ENCODE data around the gene ITGA2B. TPM values are rescaled to one million over a fixed set of nuclear protein-coding genes. Genes with fewer than 3 reads are reported as not detected.

ITGA2B gene
- total and polyA plus RNA-seq, 2 of the 8 experiments (the other 6 are each of a cell fraction or from before 2014, with no cell fraction given) = 6.9 to 12.3 TPM

DNA sequence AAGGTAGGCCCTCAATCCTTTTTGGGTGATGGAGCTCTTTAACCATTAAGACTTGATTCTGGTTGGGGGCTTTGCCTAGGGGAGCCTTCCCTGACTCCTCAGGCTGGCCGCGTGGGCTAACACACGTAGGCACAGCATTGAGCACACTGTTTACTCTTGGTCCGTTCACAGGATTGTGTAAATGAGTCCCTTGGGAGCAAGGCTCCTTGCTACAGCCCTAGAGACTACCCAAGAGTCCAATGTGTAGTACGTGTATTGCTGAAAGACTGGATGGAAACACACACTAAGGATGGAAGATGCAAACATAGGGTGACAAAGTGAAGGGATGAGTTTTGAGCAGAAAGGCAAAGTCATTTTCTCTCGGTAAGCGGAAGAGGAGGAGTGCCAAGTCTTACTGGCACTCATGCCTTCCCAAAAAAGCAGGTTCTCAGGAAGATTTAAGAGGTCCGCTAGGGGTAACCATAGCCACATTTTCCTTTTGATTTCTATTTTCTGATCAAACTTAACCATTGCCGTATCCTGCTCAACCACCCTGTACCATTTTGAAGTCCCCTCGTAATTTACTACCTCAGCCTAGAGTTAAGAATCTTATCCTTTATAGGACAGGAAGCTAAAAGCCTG, 911 bp upstream of the ITGA2B start:
- Histone ChIP-seq H3K4ac (replicated peaks; ENCODE audit: insufficient read length, low read depth, low read length) (no peak overlapping the region), H2AFZ (ENCODE audit: low read length) (no peak overlapping the region), H3K36me3 (ENCODE audit: control insufficient read depth in 2 of 4, insufficient read depth in 4 of 4, low read length in 3 of 4) (no peaks in the 10 kb centered on the region), H3K4me3 (ENCODE audit: extremely low read depth in 1 of 4, insufficient read depth in 2 of 4, low read depth in 3 of 4, low read length in 4 of 4) (no peak overlapping the region), H3K56ac (replicated peaks; ENCODE audit: insufficient read length, low read depth, low read length) (no peak overlapping the region), H3K9ac (replicated peaks in 1 of 4; ENCODE audit: extremely low read depth in 1 of 4, low read depth in 3 of 4, low read length in 3 of 4) (no peak overlapping the region), H3K23me2 (ENCODE audit: low read depth, low read length) (peaks cover 5% of the 10 kb centered on the region; the same call in 1 of the 2 replicates), H2AK5ac (ENCODE audit: low read depth, low read length) (no peak overlapping the region), H3K4me1 (replicated peaks in 1 of 4; ENCODE audit: control insufficient read depth in 3 of 4, insufficient read depth in 4 of 4, low read length in 3 of 4) (peaks cover 0 to 6% (median 2%) of the 10 kb centered on the region in 4 experiments; a peak in 4 of 7 replicates), H2BK5ac (ENCODE audit: low read depth, low read length) (no peak overlapping the region), H3K14ac (ENCODE audit: insufficient read length) (no peak overlapping the region), H4K91ac (replicated peaks; ENCODE audit: insufficient read length, low read length) (no peak overlapping the region), H4K20me1 (replicated peaks in 1 of 2; ENCODE audit: control insufficient read depth in 1 of 2, insufficient read depth in 2 of 2, low read length in 2 of 2) (no peaks in the 10 kb centered on the region), H4K8ac (ENCODE audit: extremely low read depth, insufficient read depth, low read length) (no peak overlapping the region), H3K4me2 (ENCODE audit: insufficient read depth in 1 of 2, low read depth in 2 of 2, low read length in 2 of 2) (no peak overlapping the region), H3K79me1 (ENCODE audit: low read depth, low read length) (no peaks in the 10 kb centered on the region), H3K79me2 (ENCODE audit: control insufficient read depth in 1 of 2, insufficient read depth in 2 of 2, low read length in 2 of 2) (no peaks in the 10 kb centered on the region), H4K5ac (ENCODE audit: insufficient read length, low read depth, low read length) (no peak overlapping the region), H3K18ac (ENCODE audit: extremely low read depth, low read length) (no peak overlapping the region), H3K27me3 (replicated peaks in 1 of 4; ENCODE audit: control insufficient read depth in 3 of 4, extremely low read depth in 1 of 4, insufficient read depth in 3 of 4, low read length in 3 of 4) (peaks cover 0 to 12% (median 9%) of the 10 kb centered on the region in 4 experiments; a peak in 5 of 7 replicates), H2BK20ac (ENCODE audit: low read length) (no peak overlapping the region), H2BK120ac (replicated peaks; ENCODE audit: low read depth, low read length) (no peak overlapping the region), H3K23ac (ENCODE audit: insufficient read length) (no peak overlapping the region), H3K27ac (ENCODE audit: low read depth, low read length) (no peak overlapping the region), H2BK12ac (ENCODE audit: low read depth, low read length) (no peak overlapping the region), H3K9me3 (ENCODE audit: insufficient read depth in 2 of 2, low read depth in 1 of 2, low read length in 1 of 2) (no peaks in the 10 kb centered on the region), H2BK15ac (ENCODE audit: low read length) (no peak overlapping the region)
- 87% methylated on average over 10 of the region's 10 CpGs; no CpG with 5 or more reads in 1 of the 2 experiments for WGBS, 2 experiments (ENCODE audit: extremely low coverage in 1 of 2, insufficient coverage in 1 of 2, insufficient read length in 1 of 2, insufficient replicate concordance in 2 of 2, low coverage in 1 of 2, low lambda C conversion rate in 2 of 2, missing lambda C conversion rate in 1 of 2)
- CTCF ChIA-PET (ENCODE audit: partially characterized antibody) = interaction anchor here (1.2 to 2.1 kb wide), 3 partner anchors 10 to 133 kb away, joined by 4 to 9 read pairs (median 8); no protein-coding TSS in a partner anchor
- no peak for DNase-seq (ENCODE audit: low read depth in 1 of 2, low spot score in 2 of 2)
- no peak for FAIRE-seq
- POLR2A ChIA-PET (ENCODE audit: partially characterized antibody) = no interaction called here
- TF ChIP-seq CREB1 (IDR thresholded peaks at IDR 0.05) (no peak), CTCF (IDR thresholded peaks at IDR 0.05; ENCODE audit: control extremely low read depth in 1 of 3, insufficient read depth in 1 of 3, low read depth in 1 of 3, low read length in 3 of 3) (no peak), BCL11A (IDR thresholded peaks at IDR 0.05; ENCODE audit: low read depth in 2 of 2, low read length in 2 of 2) (no peak), NRF1 (IDR thresholded peaks at IDR 0.05; ENCODE audit: low read depth, low read length) (no peak), HDAC6 (IDR thresholded peaks at IDR 0.05; ENCODE audit: low read depth, low read length) (no peak), RAD21 (IDR thresholded peaks at IDR 0.05 in 1 of 2, conservative IDR thresholded peaks at IDR 0.05 in 1 of 2; ENCODE audit: low read depth in 2 of 2, low read length in 2 of 2) (no peak), TEAD4 (IDR thresholded peaks at IDR 0.05; ENCODE audit: low read depth, low read length) (no peak), JUND (IDR thresholded peaks at IDR 0.05; ENCODE audit: low read length) (no peak), EZH2 (IDR thresholded peaks at IDR 0.05; ENCODE audit: low read depth, low read length, severe bottlenecking) (no peak), SIRT6 (IDR thresholded peaks at IDR 0.05; ENCODE audit: low read length) (no peak), SIX5 (IDR thresholded peaks at IDR 0.05; ENCODE audit: low read depth, low read length) (no peak)
